HG03159 (cell line): Measurements from ENCODE around the gene TFIP11.
"Not testable (repeated sequence)": the region's sequence is repeated elsewhere in the genome, so short reads cannot be mapped to it uniquely, and the experiment has no call there.

Experiments used
- ATAC-seq: cut with Tn5 transposase; IDR thresholded peaks from one replicate; pipeline ENCODE4 v1.9.1; 2021; ENCODE audit warnings: mild to moderate bottlenecking, moderate library complexity; ENCODE audit not compliant: unreplicated experiment

TFIP11 gene

DNA sequence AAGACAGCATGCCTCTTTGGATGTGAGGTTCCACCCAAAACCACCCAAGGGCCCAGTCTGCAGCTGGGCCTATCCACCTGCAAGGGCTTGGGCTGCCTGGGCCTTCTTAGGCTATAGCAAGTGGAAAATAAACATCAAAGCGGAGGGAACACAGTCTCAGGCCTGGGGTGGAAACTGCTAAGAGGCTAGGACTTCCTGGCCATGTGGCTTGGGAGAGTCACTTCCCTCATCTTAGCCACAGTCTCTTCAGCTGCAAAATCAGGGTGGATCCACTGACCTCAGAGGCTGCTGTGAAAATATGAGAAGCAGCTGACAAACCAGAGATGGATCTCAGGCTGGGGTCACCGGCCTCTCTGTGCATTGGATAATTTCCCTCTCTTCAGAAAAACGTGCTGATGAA lies 30.6 kb upstream of the TFIP11 start:
- no peak for ATAC-seq

DNA sequence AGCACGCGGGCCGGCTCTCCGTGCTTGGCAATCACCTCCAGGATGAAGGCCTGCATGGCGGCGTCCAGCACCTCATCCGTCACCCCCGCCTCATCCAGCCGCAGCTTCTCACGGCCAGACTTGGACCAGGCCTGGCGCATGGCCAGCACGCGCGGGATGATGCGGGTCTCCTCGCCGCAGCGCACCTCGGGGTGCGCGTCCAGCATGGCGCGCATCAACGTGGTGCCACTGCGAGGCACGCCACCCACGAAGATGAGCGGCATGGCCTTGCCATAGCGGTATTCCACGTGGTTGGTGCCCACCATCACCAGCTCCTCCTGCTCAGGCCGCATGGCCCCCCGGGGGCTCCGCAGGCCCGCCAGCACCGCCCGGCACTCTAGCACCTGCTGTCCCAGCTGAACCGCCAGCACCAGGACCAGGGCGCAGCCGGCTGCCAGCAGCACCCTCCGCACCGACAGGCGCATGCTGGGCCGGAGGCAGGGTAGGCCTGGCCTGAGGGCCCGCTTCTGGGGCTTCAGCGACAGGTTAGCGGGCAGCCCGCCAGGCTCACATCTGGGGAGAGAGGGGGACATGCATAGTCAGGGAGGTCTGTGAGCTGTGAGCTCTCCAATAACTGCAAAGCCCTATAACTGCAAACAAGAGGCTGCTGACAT lies 29.0 kb upstream of the TFIP11 start:
- no peak for ATAC-seq

DNA sequence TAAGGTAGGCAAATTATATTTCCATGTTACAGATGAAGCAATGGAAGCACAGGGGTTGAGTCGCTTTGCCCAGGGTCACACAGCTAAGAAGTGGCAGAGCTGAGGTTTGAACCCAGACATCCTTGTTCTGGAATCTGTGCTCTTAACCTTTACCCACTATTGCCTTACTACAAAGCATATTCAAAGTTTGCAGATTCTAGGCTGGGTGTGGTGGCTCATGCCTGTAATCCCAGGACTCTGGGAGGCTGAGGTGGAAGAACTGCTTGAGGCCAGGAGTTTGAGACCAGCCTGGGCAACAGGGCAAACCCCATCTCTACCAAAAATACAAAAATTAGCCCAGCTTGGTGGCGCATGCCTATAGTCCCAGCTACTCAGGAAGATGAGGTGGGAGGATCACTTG lies 27.8 kb upstream of the TFIP11 start:
- no peak for ATAC-seq

DNA sequence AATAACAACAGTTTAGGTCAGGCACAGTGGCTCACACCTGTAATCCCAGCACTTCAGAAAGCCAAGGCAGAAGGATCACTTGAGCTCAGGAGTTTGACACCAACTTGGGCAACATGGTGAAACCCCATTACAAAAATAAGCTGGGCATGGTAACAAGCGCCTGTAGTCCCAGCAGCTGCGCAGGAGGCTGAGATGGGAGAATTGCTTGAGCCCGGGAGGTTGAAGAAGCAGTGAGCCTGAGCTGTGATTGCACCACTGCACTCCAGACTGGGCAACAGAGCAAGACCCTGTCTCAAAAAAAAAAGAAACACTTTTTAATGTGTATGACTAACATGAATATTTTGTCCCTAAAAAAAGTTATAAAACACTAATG lies 24.5 kb upstream of the TFIP11 start:
- ATAC-seq, result no peak

DNA sequence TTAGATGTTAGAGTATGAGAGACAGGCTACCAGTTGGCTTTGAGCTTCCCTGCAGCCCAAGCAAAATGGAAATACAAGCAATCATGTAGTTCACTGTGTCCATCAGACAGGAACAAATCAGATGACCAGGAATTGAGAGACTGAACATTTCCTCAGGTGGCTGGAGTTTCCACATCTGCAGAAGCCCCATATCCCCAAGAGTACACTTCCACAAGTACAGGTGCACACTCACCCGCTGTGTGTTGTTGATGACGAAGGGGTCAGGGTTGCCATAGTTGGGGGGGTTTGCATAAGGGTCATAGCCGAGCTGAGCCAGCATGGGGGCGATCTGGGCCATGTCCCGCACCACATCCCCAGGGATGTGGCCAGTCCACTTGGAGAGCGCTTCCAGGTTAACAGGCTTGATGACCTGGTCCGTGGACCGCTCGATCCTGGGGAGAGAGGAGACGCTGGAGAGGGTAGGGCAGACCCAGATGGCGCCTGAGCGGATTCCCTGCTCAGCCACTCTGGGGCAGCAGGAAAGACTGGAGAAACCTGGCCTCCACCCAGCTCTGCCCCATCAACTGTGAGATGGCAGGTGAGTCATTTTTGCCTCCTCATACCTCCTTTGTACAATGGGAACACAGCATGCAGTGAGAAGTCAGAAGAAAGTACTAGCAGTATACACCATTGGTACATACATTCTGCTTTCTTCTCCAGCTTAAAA lies 23.9 kb upstream of the TFIP11 start:
- ATAC-seq, result no peak

DNA sequence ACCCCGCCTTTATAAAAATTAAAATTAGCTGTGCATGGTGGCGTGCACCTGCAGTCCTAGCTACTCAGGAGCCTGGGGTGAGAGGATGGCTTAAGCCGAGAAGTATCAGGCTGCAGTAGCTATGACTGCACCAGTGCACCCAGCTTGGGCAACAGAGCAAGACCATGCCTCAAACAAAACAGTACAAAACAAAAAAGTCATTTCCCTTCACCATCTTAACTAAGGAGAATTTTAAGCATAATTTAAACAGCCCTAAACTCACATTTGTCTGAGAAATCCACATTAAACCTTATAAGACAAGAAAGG lies 23.3 kb upstream of the TFIP11 start:
- ATAC-seq, result no peak

DNA sequence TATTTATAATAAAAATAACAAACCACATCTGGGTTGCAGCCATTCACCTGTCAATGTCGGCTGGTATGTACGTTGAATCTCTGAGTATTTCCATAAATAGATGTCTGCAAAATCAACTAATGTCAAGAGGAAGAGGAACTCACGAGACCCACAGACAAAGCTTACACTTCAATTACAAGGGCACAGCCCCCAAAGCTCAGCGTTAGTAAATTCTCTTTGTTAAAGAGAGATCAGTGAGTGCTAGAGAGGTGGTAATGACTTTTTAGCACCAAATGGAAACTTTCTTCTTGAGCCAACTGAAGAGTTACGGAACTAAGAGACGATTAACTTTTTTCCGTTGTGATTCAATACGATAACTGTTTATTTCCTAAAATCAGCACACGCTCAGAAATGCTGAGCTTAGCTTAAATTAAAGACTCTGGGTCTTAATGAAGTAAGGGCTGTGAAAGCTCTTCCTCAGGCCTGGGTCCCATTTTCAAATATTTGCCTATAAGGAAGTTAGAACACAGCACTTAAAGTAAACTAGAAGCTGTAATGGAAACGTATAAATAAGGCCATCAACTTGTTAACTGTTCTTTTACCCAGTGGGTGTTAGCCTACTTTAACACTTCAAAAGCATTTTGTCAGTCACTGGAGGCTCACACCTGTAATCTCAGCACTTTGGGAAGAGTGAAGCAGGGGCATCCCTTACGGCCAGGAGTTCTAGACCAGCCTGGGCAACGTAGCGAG lies 22.8 kb upstream of the TFIP11 start:
- no peak for ATAC-seq

DNA sequence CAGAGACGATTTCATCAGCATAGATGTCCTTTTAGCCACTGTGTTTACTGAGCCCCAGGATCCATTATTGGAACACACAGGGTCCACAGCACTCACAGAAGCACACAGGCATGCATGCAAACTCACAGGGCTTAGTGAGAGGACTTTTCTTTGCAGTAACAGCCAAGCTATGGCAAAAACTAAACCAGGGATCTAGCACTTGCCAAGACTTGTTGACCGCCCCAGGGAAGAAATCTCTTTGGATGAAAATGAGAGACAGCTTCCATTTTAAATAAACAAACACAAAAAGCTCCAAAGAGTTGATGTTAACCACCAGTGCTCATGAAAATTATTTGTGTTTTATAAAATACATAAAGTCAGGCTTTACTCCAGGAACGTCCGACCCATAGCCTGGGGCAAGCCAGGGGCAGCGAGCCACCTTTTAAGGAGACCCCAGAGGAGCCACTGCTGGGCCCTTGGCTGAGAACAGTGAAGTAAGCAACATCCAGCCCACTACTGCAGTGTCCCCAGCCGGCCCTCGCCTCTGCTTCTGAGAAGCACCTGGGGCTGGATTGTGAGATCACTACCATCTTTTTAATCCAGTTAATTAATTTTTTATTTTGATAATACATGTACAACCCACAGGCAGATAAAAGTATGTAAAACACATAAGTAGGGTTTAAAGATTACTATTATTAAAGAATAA lies 22.0 kb upstream of the TFIP11 start:
- no peak for ATAC-seq

DNA sequence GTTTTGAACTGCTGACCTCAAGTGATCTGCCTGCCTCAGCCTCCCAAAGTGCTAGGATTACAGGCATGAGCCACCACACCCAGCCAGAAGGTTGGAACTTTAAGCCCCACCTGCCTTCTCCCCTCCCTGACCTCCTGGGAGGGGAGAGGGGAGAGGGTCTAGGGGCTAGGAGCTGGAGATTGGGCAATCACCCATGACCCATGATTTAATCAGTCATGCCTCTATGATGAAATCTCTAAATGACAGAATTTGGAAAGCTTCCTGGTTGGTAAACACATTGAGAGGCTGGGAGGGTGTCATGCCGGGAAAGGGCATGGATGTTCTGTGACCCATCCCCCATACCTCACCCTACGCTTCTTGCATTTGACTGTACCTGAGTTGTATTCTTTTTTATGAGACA lies 17.1 kb upstream of the TFIP11 start:
- no peak for ATAC-seq

DNA sequence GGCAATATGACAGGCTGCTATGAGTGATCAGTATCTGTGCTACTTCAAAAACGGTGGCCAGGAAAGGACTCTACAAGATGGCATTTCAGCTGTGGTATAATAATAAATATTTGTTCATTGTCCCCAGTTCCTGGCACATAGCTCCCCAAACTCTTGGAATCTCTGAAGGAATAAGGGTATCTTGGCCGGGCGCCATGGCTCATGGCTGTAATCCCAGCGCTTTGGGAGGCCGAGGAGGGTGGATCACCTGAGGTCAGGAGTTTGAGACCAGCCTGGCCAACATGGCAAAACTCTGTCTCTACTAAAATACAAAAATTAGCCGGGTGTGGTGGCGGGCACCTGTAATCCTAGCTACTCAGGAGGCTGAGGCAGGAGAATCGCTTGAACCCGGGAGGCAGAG lies 16.2 kb upstream of the TFIP11 start:
- ATAC-seq, result not testable (repeated sequence)

DNA sequence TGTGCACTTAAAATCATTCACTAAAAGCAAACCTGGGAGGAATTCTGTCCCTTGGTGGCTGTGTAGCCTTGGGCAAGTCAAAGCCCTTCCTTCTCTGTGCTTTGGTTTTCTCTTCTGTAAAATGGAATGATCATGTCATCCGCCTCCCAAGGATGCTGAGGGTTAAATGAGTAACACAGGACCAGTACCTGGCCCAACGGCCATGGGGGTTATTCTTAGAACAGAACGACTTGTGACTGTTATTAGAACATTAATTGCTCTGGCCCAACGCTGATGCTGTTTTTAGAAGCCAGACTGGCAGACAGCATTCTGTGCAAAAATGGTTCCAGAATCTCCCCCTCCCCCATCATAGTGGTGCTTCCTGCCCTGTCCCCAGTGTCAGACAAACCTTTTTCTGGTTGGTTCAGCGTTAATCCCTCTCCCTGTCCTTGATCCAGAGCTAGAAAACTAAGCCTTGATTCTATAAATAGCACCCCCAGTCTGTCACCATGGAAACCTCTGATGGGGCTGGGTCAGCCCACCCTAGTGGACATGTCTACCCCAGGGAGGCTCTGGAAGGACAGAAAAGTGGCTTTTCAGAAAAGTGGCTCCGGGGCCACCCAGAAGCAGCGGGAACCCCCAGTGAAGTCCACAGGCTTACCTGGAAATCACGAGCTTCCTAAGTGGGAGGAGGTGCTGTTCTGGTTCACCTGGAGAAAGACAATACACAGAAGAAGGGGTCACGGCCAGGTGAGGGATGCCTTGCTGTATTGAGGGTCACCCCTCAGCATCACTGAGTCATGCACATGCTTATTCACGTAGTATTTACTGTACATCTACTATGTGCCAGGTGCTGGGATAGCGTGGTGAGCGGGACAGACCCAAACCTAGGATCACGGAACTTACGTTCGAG lies 15.5 kb upstream of the TFIP11 start:
- ATAC-seq, result no peak

DNA sequence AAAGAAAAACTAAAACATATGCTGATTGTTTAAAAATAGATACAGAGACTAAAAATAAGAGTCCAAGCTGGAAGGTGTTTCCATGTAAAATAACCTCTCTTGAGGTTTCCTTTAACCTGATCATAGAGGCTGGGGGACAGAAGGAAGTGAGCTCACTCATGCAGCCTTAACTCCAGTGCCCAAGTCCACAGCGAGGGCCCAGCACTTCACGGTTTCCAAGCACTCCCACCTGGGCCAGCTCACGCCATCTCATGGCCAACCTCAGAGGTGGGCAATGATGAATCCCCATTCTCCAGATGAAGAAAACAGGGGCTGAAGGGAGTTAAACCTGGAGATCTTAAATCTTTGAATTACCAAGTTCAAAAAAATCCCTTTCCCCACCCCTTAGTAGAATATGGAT lies 14.9 kb upstream of the TFIP11 start:
- no peak for ATAC-seq

DNA sequence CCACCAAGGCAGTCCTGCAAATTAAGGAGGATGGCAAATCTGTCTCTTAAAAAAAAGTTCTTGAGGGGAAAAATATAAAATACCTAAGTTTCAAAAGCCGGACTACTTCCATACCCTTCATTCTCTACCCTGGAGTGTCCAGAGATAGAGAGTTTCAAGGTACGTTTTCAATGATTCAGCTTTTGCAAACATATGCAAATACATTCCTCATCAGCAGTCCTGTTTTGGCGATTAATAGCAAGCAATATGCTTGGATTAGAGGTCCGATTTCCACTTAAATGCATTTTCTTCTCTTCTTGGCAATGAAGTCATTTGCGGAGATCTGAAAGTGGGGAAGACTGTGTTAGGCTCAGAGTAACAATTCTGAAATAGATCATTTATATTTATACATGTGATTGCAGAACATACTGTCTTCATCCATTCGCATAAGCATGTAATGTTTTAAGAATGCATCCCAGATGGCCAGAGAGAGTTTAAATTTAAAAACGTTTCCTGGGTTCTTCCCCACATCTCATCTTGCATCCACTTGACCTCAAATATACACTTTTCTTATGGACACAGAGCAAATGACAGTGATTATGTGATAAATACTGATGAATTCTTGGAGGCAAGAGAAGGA lies 13.8 kb upstream of the TFIP11 start:
- no peak for ATAC-seq

DNA sequence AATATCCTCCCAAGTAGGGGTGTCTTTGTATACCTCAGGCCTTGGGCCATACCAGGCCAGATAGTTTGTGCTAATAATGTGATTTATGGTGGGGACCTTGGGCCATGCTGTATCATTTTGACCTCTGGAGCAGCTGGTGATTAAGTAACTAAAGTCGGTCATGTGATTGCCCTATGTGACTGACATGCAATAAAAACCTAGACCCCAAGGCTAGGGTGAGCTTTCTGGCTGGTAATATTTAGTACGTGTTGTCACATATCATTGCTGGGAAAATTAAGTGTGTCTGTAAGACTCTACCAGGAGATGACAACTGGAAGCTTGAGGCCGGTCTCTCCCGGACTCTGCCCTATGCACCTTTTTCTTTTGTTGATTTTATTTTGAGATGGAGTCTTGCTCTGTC lies 12.6 kb upstream of the TFIP11 start:
- no peak for ATAC-seq

DNA sequence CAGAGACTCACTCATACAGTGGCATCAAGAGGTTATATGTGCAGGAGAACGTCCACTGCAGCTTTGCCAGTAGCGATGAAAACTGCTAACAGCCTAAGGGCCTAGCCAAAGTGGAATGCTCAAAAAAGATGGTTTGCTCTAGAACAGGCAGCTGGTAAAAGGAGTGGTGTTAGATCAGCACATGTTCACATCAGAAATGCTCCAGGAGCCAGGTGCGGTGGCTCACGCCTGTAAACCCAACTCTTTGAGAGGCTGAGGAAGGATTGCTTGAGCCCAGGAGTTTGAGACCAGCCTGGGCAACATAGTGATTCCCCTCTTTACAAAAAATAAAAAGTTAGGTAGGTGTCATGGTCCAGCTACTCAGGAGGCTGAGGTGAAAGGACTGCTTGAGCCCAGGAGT lies 10.3 kb upstream of the TFIP11 start:
- no peak for ATAC-seq

DNA sequence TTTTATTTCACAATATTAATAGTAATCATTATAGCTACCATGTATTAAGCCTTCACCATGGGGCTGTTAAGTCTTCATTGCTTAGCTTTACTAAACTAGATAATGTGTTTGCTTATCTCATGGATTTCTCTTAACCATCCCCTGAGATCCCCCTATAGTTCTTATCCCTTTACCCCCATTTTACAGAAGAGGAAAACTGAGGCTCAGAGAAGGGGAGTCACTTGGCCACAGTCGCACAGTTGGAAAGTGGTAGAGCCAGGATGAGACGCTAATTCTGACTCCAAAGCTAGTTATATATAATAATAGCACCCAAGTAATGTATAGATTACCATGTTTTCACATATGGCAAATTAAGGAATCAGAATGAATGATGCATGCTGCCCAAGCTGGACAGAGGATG lies 9.7 kb upstream of the TFIP11 start:
- no peak for ATAC-seq

DNA sequence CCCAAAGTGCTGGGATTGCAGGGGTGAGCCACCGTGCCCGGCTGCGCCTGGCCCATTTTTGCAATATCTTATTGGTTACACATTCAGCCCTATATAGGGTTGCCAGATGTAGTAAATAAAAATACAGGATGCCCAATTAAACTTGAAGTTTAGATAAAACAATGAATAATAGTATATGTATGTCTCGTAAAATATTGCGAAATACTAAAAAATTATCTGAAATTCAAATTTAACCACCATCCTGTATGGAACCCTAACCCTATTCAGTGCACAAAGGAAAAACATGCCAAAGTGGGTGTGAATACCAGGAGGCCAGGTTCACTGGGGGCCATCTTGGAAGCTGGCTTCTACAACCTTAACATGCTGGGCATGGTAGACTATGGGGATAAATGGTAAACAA lies 5.2 kb upstream of the TFIP11 start:
- ATAC-seq, result no peak

DNA sequence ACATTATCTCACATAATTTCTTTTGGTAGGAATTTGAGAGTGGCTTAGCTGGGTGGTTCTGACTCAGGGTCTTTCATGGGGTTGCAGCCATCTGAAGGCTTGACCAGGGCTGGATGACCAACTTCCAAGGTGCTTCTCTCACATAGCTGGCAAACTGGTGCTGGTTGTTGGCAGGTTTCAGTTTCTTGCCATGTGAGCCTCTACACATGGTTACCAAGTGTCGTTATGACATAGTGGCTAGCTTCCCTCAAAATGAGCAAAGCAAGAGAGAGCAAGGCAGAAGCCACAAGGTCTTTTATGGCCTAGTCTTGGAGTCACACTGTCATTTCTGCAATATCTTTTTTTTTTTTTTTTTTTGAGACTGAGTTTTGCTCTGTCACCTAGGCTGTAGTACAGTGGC lies 4.2 kb upstream of the TFIP11 start:
- ATAC-seq, result no peak

DNA sequence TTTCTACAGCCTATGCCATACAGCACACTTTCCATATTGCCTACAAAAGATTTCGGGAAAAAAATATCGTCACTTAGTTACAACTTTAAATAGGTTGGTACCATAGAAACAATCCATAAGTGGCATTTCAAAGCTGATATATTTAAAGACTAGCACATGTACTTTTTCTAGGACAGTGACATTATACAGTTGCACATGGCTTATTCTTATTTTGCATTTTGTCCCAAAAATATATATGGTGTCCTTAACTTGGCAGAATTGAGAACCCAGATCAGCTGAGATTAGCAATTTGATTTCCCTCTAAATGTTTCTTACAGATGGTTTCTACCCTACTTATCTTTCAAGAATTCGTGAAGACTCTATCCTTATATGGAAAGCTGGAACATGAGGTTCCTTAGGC lies 3.7 kb upstream of the TFIP11 start:
- ATAC-seq, result no peak

DNA sequence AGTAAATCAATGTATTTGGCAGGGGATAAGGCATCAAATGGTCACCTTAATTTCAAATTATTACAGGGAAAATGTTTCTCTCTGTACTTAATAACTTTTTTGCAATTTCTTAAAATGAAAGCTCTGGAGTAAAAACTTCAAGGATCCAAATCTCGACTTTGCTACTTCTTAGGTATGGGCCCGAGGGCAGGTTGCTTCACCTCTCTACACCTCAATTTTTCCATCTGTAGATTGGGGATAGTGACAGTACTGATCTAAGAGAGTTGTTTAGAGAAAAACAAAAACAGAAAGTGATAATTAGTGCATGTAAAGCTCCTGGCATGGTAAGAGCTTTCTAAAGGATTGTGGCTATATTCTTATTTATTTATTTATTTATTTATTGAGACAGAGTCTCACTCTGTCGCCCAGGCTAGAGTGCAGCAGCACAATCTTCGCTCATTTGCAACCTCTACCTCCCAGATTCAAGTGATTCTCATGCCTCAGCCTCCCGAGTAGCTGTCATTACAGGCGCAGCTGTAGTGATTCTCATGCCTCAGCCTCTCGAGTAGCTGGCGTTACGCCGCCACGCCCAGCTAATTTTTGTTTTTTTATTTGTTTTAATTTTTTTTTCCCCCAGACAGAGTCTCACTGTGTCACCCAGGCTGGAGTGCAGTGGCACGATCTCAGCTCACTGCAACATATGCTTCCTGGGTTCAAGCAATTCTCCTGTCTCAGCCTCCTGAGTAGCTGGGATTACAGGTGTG lies 2.3 kb upstream of the TFIP11 start:
- ATAC-seq, result no peak
